ENCODE results near the gene TLR10.

TLR10 gene

GRCh38 chr4:38724475-38724808 lies 58.3 kb downstream of the TLR10 start:
- H3K4me1 ChIP-seq: peaks cover 0 to 11% (median 0%) of the 10 kb centered on the region in 4 donors
- H3K36me3 ChIP-seq: no peaks in the 10 kb centered on the region
- no peaks in the 10 kb centered on the region for H3K9me3 ChIP-seq
- no peak for TF ChIP-seq CTCF (IDR thresholded peaks at IDR 0.05)
- no peaks in the 10 kb centered on the region for H3K27me3 ChIP-seq
- no peak overlapping the region for H3K4me3 ChIP-seq
- intact Hi-C loops (cut with DNase I; ENCODE audit: low total_unique reads): no loop called here
- H3K27ac ChIP-seq: no peak overlapping the region
- no peak for DNase-seq

GRCh38 chr4:38723726-38724474 lies 58.9 kb downstream of the TLR10 start:
- DNase-seq: no peak
- Histone ChIP-seq H3K9me3 (no peaks in the 10 kb centered on the region), H3K4me1 (peaks cover 0 to 11% (median 0%) of the 10 kb centered on the region in 4 donors), H3K27ac (no peak overlapping the region), H3K27me3 (no peaks in the 10 kb centered on the region), H3K4me3 (no peak overlapping the region), H3K36me3 (no peaks in the 10 kb centered on the region)
- intact Hi-C loops (cut with DNase I; ENCODE audit: low total_unique reads): no loop called here
- TF ChIP-seq CTCF (IDR thresholded peaks at IDR 0.05): no peak

DNA sequence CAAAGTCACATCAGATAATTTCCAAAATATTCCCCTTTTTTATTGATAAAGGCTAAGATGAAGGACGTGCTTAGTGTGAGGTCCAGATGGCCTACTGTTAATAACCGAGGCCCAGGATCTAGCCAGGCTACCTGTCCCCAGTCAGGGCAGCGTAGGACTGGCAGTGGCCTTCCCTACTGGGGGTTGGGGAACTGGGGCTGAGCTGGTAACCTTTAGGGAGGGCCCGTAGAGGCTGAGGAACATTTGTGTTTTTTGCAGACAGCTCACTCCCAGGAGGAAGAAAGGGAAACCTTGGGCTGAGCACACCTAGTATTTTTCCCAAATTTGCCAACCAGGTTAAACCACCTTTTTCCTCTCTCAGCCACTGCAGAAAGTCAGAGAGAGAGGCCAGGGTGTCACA lies 59.7 kb downstream of the TLR10 start:
- H3K9me3 ChIP-seq: no peaks in the 10 kb centered on the region
- no peaks in the 10 kb centered on the region for H3K36me3 ChIP-seq
- H3K27ac ChIP-seq: no peak overlapping the region
- no peak for DNase-seq
- no peak for TF ChIP-seq CTCF (IDR thresholded peaks at IDR 0.05)
- no peaks in the 10 kb centered on the region for H3K27me3 ChIP-seq
- intact Hi-C loops (cut with DNase I; ENCODE audit: low total_unique reads): no loop called here
- H3K4me3 ChIP-seq: no peak overlapping the region
- peaks cover 0 to 11% (median 0%) of the 10 kb centered on the region in 4 donors for H3K4me1 ChIP-seq

Measured in tibial artery (tissue), 4 donors.